IPS-20b (cell line): ENCODE measurements around the gene RPS6KA3.

ENCODE experiments used
- H3K27ac ChIP-seq: one replicate; pipeline ENCODE4 v1.5.1; 2013; ENCODE audit warnings: low read length
- H3K27me3 ChIP-seq: 2 replicates; pipeline ENCODE4 v1.6.1; 2013; ENCODE audit warnings: mild to moderate bottlenecking, low read length, inconsistent platforms; ENCODE audit not compliant: insufficient read depth
- H3K36me3 ChIP-seq: 2 replicates; pipeline ENCODE4 v1.6.1; 2013; ENCODE audit warnings: low read depth, mild to moderate bottlenecking, inconsistent platforms, low read length, moderate library complexity; ENCODE audit not compliant: insufficient read depth
- H3K4me1 ChIP-seq: 2 replicates; pipeline ENCODE4 v1.6.1; 2013; ENCODE audit warnings: mild to moderate bottlenecking, control low read depth, inconsistent platforms, low read length, moderate library complexity; ENCODE audit not compliant: insufficient read depth
- H3K4me3 ChIP-seq: 2 replicates; pipeline ENCODE4 v1.5.1; 2013; ENCODE audit warnings: mild to moderate bottlenecking, low read length, inconsistent platforms
- H3K9ac ChIP-seq: 2 replicates; pipeline ENCODE4 v1.6.1; 2013; ENCODE audit warnings: low read depth, mild to moderate bottlenecking, inconsistent platforms, low read length, moderate library complexity
- H3K9me3 ChIP-seq: 2 replicates; pipeline ENCODE4 v1.6.1; 2013; ENCODE audit warnings: mild to moderate bottlenecking, low read depth, low read length, inconsistent platforms; ENCODE audit not compliant: insufficient read depth

RPS6KA3 gene

GRCh38 chrX:20112022-20112774, 154.5 kb downstream of the RPS6KA3 start:
- Histone ChIP-seq H3K4me1 (peaks cover 3% of the 10 kb centered on the region; the same call in 1 of the 2 replicates), H3K4me3 (no peak overlapping the region), H3K9ac (no peak overlapping the region), H3K36me3 (no peaks in the 10 kb centered on the region), H3K27ac (no peak overlapping the region), H3K9me3 (no peaks in the 10 kb centered on the region), H3K27me3 (peaks cover 30% of the 10 kb centered on the region)

- Histone ChIP-seq H3K27ac (no peak overlapping the region), H3K4me1 (peaks cover 3% of the 10 kb centered on the region; the same call in 1 of the 2 replicates), H3K36me3 (no peaks in the 10 kb centered on the region), H3K9me3 (no peaks in the 10 kb centered on the region), H3K9ac (no peak overlapping the region), H3K27me3 (peaks cover 21% of the 10 kb centered on the region), H3K4me3 (no peak overlapping the region)
These were observed 155.4 kb downstream of the RPS6KA3 start for GRCh38 chrX:20111271-20111670.

GRCh38 chrX:20101934-20102581, 164.7 kb downstream of the RPS6KA3 start:
- H3K4me3 ChIP-seq: no peak overlapping the region
- H3K27ac ChIP-seq: no peak overlapping the region
- H3K4me1 ChIP-seq: no peaks in the 10 kb centered on the region
- no peaks in the 10 kb centered on the region for H3K9me3 ChIP-seq
- no peaks in the 10 kb centered on the region for H3K27me3 ChIP-seq
- H3K36me3 ChIP-seq: no peaks in the 10 kb centered on the region
- H3K9ac ChIP-seq: no peak overlapping the region
